D721Med (cell line): ENCODE data around the gene HDAC8.

Source experiments
- DNase-seq: peaks from one replicate; pipeline ENCODE4 v3.0.0; 2011; ENCODE audit warnings: low spot score; ENCODE audit not compliant: insufficient read length
- FAIRE-seq: peaks from 2 replicates; lab custom pipeline; 2011; peaks lifted over from hg19 to GRCh38; lab: Jason Lieb, UNC
- TF ChIP-seq, protein P1 (sequence below): IDR thresholded peaks from 2 replicates; pipeline ENCODE4 v1.5.1; 2012; ENCODE audit warnings: mild to moderate bottlenecking, control low read depth; ENCODE audit not compliant: insufficient read depth; ENCODE audit errors: missing control alignments

Gene HDAC8

DNA sequence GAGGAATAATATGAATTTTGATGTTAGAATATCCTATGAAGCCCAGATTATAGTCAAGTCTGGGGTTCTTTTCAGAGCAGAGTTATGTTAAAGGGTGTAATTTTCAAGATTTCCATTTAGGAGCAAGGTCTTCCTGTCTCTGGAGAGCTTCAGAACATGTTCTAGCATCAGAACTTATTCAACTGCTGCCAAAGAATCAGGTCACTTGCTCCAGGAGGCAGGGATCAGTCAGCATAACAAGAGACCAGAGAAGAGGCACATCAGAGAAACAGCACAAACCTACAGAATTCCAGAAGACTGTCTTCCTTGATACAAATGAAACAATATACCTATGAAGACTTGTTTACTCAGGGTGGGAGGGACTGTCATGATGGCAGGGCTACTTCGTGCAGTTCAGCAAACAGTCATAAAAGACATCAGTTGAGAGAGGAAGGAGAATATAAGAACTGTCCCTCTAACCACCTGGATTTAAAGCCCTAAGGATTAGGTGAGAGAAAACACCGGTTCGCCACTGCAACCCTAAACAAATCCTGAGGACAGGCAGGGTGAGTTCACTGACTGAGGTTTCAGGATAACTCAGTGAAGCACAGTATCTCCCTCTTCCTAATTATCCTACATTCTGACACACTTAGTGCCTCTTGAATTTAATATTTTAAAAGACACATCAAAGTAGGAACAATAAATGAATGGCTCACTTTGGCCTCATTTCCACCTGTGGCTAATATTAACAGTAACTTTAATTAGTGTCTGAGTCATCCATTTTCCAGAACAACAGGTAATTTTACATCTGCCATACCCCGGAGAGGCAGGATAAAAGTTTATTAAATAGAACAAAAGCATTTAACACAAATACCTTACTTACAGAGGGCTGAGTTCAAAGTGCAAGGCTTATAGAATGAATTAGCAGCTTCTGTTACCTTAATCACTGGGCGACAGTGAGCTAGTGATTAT is 93.0 kb downstream of the HDAC8 start:
- DNase-seq (no peak), FAIRE-seq (no peak)
- TF ChIP-seq, protein P1, sequence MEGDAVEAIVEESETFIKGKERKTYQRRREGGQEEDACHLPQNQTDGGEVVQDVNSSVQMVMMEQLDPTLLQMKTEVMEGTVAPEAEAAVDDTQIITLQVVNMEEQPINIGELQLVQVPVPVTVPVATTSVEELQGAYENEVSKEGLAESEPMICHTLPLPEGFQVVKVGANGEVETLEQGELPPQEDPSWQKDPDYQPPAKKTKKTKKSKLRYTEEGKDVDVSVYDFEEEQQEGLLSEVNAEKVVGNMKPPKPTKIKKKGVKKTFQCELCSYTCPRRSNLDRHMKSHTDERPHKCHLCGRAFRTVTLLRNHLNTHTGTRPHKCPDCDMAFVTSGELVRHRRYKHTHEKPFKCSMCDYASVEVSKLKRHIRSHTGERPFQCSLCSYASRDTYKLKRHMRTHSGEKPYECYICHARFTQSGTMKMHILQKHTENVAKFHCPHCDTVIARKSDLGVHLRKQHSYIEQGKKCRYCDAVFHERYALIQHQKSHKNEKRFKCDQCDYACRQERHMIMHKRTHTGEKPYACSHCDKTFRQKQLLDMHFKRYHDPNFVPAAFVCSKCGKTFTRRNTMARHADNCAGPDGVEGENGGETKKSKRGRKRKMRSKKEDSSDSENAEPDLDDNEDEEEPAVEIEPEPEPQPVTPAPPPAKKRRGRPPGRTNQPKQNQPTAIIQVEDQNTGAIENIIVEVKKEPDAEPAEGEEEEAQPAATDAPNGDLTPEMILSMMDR: no peak

GRCh38 chrX:72478853-72479252 is 93.8 kb downstream of the HDAC8 start:
- DNase-seq: no peak
- TF ChIP-seq, protein P1: no peak
- no peak for FAIRE-seq

DNA sequence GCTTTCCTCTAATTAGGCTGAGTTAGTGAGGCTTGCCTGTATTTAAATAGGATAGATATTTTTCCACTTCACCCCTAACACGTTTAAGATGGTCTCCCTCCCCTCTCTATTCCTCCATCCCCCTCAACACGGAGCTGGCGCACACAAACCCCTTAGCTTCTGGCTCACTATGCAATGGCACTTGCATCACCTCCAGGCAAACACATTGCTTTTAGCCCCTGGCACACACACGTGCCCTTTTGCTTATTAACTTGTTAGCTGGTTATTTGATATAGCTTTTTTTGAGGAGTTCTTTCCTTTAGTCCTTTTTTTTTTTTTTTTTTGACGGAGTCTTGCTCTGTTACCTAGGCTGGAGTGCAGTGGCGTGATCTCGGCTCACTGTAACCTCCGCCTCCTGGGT is 94.3 kb downstream of the HDAC8 start:
- no peak for FAIRE-seq
- DNase-seq: no peak
- TF ChIP-seq, protein P1: no peak

DNA sequence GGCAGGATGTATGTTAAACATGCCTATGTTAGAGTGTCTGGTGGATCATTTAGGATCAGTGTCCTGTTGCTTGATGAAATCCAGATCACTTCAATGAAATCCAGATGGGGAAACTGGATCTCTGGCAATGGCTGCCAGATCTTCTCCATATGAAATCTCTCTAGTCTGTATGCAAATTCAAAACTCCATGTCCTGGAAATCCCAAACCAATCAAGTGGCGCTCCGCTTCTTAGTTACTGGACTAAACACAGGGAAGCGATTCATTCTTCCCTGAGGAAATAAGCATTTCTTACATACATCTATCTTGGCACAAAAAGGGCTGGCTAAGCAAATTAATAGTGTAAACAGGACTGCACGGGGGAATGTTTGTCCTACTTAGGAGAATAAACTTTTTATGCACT is 94.9 kb downstream of the HDAC8 start:
- DNase-seq (no peak), FAIRE-seq (no peak)
- TF ChIP-seq, protein P1: no peak

DNA sequence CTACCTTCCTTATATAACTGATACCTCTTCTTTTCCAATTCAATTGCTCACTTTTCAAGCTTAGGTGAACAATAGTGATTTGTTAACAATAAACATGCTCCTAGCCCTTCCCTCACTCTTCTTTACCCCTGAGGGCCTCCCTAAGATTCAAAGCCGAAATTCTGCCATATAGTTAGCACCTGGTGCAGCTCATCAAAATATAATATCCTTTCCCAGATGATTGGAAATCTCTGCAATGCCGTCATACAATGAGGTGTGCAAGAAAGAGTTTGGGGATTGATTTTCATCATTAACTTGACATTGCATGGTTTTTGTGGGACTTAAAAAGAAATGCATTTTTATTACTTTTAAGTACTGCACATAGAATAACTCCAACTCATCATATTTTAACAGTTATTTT is 95.3 kb downstream of the HDAC8 start:
- TF ChIP-seq, protein P1: no peak
- FAIRE-seq (no peak), DNase-seq (no peak)

- FAIRE-seq: no peak
- TF ChIP-seq, protein P1: no peak
- DNase-seq: no peak
Observed at GRCh38 chrX:72475952-72476668, 96.5 kb downstream of the HDAC8 start.

GRCh38 chrX:72475338-72475737 is 97.3 kb downstream of the HDAC8 start:
- DNase-seq (no peak), FAIRE-seq (no peak)
- TF ChIP-seq, protein P1: no peak
